GM19240 (cell line): ENCODE measurements around the gene PRG2.
"Not testable (repeated sequence)": the region's sequence is repeated elsewhere in the genome, so short reads cannot be mapped to it uniquely, and the experiment has no call there.

Experiments
- DNase-seq: peaks from one replicate; pipeline ENCODE4 v3.0.0; 2011; ENCODE audit warnings: low spot score; ENCODE audit not compliant: insufficient read length

PRG2 gene

GRCh38 chr11:57421066-57421465, 30.6 kb upstream of the PRG2 start:
- DNase-seq: no peak

DNA sequence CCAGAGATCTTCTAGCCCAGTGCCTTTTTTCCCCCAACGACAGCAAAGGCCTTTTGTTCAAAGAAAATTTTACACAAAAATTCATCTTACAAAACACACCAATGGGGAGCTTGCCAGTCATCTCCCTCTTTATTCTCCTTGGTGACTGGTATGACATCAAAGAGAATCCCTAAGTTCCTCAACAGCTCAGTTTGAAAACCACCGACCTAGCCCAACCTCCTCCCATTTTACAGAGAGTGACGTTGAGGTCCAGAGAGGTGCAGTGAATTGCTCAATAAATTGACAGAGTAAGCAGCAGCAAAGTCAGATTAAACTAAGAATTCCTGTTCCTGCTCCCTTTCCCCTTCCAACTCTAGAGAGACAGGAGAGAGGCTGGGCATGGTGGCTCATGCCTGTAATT, 28.7 kb upstream of the PRG2 start:
- DNase-seq: no peak

GRCh38 chr11:57418131-57418530, 27.7 kb upstream of the PRG2 start:
- no peak for DNase-seq

GRCh38 chr11:57417056-57417455, 26.6 kb upstream of the PRG2 start:
- DNase-seq: no peak

- DNase-seq: no peak
Observed at GRCh38 chr11:57416436-57416835, 26.0 kb upstream of the PRG2 start.

GRCh38 chr11:57414612-57415212, 24.3 kb upstream of the PRG2 start:
- no peak for DNase-seq

DNA sequence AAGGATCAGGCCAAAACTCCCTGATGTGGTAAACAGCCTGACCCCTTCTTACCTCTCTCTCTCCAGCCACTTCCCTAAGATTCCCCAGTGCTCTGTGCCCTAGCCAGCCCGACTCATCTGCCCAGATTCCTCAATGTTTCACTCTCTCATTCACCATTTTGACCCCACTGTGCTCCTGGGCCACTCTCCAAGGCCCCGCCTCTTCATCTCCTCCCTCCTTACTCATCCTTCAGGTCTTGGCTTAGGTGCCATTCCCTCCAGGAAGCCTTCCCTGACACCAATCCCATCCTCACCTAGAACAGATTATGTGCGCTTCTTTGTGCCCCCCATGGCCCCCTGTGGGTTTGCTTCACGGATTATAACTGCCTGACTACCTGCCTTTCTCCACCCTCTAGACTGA, 23.2 kb upstream of the PRG2 start:
- no peak for DNase-seq

- DNase-seq: no peak
Observed at GRCh38 chr11:57410287-57410686, 19.8 kb upstream of the PRG2 start.

DNA sequence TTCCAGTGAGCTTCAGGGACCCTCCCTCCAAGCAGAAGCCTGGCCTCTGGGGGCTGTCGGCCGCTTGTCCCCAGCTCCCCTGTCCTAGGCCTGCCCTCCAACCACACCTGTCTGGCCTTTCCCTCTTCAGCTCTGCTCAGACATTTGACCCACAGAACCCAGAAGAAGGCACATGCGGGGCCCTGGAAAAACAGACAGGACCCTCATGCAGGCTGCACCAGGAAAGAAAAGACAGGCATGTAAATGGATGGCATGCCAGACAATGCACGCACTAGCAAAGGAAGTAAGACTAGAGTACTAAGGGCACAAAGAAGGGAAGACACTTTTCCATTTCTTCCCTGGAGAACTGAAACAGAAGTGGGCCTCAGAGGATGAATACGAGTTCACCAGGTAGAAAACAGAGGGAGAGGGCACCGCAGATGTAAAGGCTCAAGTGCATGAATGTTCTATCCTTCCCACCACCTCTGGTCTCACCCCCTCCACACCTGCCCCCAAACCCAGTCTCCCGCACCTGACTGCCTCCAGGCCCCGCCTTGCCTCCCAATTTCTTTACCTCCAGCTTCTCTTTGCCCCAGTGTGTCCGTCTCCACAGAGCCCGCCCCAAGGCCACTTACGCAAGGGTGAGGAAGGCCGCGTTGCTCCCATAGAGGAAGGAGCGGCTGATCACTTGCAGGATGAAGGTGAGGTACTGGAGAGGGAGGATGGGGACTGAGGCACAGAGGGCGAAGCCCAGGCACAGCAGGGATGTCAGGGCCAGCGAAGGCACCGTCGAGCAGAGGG, 19.1 kb upstream of the PRG2 start:
- no peak for DNase-seq

GRCh38 chr11:57408771-57409170, 18.3 kb upstream of the PRG2 start:
- no peak for DNase-seq

DNA sequence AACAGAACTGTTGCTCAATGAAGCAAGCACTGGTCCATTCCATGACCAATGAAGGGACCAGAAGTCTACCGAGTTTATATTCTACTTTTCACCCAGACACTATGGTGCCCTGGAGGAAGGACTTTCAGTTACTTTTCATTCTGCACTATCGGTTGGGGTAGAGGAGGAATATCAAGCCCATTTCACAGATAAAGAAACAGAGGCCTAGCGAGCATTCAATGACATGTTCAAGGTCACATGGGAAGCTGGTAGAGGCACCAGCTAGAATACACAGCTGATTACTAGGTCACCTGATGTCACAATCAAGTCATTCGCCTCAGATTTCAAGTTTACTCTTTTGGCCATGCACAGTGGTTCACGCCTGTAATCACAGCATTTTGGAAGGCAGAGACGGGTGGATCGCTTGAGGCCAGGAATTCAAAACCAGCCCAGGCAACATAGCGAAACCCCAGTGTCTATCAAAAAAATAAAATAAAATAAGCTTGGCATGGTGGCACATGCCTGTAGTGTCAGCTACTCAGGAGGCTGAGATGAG, 17.6 kb upstream of the PRG2 start:
- no peak for DNase-seq

- DNase-seq: no peak
Observed at GRCh38 chr11:57407010-57407920, 16.8 kb upstream of the PRG2 start.

DNA sequence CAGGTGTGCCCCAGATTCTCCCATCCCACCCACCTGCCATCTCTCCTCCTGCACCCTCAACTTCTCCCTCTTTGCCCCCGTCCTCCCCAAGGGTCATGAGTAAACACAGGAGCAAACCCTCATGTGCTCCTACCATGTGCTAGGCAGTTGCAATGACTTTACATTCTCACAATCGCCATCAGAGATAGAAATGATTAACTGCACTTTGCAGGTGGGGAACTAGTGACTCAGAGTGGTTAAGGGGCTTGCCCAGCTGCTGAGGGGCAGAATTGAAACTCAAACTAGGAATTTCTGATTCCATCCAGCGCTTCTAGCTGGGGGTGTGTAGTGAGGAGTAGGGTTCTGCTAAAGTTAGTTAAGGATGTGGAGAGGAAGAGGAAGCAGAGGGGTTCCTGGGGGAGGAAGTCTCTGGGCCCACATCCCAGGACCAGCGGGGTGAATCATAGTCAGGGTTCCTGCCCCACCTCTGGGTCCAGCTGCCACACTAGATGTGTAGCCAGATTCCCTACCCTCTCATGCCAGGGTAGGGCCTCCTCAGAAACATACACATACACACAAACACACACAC, 16.0 kb upstream of the PRG2 start:
- DNase-seq: no peak

- no peak for DNase-seq
Observed at GRCh38 chr11:57405271-57405860, 14.9 kb upstream of the PRG2 start.

DNA sequence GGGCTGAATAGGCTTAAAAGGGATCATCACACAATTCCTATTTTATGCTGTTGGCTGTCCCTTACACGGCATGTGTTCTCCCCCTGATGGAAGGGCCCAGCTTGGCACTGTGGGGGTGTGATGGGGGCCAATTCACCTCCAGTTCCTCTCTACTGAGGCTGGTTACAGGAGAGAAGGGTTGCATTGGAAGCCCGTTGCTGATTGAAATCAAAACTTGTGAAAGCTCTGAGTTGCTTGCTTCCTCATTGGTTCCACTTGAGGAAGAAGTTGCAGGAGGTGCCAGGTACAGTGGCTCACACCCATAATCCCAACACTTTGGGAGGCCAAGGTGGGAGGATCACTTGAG, 13.3 kb upstream of the PRG2 start:
- DNase-seq: no peak

DNA sequence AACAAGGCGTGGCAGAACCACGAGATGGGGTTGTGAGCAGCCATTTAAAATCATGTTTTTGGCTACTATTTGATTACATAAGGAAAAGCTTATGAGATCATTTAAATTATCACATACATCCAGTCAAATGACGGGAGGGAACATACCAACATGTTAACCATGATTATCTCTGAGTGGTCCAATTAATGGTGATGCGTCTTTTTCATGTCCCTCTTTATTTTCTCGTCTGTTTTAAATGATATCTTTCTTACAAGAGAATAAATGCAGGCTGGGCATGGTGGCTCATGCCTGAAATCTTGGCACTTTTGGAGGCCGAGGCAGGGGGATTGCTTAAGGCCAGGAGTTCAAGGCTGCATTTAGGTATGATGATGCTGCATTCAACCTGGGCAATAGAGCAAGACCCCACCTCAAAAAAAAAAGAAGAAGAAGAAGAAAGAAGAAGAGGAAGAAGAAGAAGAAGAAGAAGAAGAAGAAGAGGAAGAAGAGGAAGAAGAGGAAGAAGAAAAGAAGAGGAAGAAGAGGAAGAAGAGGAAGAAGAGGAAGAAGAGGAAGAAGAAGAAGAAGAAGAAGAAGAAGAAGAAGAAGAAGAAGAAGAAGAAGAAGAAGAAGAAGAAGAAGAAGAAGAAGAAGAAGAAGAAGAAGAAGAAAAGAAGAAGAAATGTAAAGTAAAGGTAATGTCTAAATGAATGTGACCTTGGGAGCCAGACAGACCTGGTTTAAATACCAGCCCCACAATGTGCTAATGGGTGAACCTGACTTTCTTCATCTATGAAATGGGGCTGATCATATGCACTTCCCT, 12.8 kb upstream of the PRG2 start:
- not testable (repeated sequence) for DNase-seq

DNA sequence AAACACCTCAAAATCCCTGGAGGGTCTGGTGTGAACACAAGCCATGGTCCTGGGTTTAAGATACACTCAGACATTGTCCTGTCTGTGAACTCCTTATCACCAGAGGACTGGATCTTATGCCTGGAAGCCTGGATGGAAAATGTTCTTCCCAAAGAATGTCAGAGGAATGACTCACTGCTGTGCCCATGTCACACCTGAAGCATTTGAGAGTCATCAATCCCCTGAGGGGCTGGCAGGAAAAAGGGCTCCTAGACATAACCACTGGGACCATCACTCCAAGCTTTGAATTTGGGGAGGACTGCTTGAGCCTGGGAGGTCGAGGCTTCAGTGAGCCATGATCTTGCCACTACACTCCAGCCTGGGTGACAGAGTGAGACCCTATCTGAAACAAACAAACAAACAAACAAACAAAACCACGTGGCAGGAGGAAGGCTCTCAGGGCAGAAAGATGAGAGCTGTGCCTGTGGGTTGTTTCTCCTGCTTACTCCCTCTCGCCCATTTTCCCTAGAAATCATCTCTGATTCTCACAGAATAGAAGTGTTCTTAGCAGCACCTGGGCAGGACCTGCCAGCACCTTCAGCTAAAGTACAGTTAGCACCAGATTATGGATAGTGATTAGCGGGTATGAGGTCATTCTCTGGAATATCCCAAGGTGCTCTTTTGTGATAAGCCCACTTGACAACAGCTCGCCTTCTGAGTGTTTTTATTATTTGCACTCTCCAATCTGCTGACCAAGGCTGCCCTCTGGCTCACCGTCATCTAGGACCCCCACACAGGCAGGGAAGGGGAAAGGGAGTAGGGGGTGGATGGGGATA, 11.9 kb upstream of the PRG2 start:
- no peak for DNase-seq

- no peak for DNase-seq
Observed at GRCh38 chr11:57399972-57400578, 9.6 kb upstream of the PRG2 start.

DNA sequence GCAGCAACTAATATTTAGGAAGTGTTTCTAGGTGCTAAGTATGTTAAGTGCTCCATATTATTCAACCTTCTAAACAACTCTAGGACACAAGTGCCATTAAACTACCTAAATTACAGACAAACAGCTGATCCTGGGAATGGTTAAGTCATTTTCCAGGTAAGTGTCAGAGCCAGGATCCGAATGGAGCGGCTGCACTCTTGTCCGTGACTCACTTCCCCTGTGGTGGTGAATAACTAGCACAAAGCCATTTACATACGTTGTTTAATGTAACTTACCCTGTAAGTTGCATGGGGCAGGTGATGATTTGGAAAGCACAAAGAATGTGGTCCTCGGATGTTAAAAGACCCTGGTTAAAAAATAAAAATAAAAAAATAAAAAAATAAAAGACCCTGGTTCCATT, 8.8 kb upstream of the PRG2 start:
- DNase-seq: no peak
